GM19395 (cell line): Measurements from ENCODE around the gene IL12A.

Experiments used
- ATAC-seq: cut with Tn5 transposase; IDR thresholded peaks from one replicate; pipeline ENCODE4 v1.9.1; 2021; ENCODE audit warnings: mild to moderate bottlenecking, moderate library complexity; ENCODE audit not compliant: unreplicated experiment

Gene IL12A

DNA sequence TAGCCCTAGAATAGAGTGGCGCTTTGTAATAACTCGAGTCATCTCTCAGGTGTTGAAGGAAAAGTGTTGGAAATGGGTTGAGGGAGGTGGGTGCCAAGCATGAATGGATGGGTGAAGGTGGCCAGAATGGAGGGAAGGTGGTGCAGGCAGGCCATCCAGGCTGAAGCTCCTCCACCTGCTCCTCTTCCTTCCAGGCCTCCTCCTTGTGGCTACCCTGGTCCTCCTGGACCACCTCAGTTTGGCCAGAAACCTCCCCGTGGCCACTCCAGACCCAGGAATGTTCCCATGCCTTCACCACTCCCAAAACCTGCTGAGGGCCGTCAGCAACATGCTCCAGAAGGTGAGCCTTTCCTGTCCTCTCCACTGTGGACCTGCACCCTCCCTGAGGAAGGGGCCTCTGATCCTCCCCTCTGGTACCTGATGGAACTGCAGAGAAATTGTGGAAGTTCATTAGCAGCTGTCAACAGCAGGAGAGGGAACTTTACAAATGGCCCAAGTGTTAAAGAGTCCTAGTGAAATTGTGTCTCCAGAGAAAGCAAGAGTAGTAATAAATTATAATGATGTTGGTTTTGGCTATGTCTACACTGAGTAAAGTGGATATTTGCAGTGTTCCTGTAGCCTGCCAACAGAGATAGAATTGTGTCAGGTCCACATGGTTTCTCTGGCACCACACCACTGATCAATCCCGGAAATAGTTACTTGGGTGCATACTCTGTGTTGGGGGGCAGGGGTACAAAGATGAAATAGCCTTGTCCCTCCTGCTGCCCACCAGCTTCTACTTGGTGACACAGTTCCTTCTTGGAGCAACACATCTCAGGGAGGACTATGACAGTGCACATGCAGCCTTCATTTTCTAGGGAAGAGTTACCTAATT, 1.6 kb downstream of the IL12A start:
- no peak for ATAC-seq

GRCh38 chr3:159991591-159991990, 3.0 kb downstream of the IL12A start:
- ATAC-seq: no peak

GRCh38 chr3:159992589-159992988, 4.0 kb downstream of the IL12A start:
- no peak for ATAC-seq

DNA sequence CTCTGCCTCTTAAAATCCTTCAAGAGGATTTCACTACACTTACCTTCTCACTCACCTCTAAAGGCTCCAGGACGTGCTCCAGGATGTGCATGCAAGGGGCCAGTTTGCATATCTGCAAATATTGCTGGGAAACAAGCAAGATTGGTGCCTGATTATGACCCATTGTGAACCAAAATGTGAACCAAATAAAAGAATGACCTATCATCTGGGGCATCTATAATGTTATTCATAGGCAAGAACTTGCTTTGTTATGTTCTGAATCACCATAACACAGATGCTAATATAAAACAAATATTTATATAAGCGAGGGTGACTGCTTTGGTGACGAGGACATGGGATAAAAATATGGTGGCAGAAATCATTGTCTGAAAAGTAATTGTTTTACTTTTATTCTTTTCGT, 5.5 kb downstream of the IL12A start:
- no peak for ATAC-seq

DNA sequence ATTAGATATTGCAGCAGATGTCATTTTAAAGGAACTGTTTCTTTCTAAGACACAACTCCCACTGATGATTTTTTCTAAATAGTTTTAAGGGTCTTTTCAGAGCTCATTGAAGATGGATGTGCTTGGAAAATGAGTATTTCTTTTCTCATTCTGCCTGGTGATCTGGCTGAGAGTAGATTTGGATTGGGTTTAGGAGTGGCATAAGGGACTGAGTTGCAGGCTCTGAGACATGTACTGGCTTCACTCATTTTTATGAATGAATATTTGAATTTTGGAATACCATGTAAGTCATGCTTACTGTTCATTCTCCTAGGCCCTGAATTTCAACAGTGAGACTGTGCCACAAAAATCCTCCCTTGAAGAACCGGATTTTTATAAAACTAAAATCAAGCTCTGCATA, 6.5 kb downstream of the IL12A start:
- ATAC-seq: no peak

GRCh38 chr3:159996018-159996417, 7.4 kb downstream of the IL12A start:
- no peak for ATAC-seq

DNA sequence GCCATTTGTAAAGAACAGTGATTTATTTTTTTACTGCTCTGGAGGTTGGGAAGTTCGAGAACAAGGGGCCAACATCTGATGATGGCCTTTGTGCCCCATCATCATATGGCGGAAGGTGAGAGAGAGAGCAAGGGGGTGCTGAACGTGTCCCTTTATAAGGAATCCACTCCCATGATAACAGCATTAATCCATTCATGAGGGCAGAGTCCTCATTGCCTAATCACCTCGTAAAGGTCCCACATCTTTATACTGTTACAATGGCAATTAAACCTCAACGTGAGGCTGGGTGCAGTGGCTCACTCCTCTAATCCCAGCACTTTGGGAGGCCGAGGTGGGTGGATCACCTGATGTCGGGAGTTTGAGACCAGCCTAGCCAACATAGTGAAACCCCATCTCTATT, 8.3 kb downstream of the IL12A start:
- ATAC-seq: no peak

DNA sequence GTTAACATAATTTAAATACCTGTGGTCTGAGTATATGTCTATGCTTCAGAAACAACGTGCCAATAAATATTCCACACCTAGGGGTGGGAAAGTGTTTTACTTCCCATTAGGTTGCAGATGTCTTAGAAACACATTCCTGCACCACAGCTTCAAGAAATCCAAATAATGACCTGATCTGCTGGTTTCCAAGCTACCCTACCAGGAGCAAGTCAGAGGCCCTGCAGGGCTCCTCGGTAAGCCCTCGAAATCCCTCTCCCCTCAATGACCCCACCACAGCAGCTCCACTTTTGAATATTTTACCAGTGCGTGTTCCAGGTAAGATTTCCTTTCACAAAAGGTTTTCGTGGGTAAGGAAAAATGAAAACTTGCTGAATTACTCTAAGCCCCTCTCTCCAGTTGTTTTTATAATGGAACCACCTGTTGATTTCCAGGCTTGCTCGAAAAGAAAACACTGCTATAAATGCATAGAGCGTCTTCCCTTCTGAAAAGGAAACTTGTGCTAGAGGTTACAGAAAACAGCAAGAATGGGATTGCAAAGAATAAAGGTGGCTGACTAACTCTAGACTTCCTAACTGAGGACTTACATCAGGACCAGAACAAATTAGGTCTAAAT, 12.6 kb downstream of the IL12A start:
- no peak for ATAC-seq

DNA sequence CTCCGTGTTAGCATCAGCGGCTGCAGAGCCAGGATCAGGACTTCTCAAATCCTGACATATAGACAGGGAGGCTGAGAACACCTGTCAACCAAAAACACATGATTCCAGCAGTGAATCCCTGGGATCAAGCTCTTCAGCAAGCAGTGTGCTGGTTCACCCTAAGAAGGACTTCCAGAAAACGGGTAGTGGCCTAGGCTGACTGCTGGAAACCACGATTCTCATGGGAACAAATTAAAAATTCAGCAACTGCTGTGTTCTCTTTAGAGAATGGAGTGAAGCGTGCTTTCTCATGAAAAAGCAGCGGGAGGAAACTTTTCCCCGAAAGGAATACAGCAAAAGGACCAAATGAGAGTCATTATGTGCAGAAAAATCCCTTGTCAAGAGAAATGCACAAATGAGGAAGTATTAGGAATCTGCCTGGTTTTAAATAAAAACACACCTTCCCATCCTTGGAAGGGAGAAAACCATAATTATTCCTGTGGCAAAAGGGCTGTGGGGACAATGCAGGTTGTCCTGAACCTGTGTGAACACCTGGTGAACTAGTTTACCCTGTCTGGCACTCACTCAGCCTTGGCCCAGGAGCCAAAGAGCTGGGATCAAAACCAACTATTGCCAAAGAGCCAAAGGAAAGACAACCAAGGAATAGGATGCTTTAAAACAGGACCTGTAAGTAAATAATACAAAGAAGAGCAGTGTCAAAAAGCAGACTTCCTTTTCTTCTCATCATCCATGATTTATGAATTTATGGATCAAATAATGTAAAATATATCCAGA, 13.4 kb downstream of the IL12A start:
- no peak for ATAC-seq

DNA sequence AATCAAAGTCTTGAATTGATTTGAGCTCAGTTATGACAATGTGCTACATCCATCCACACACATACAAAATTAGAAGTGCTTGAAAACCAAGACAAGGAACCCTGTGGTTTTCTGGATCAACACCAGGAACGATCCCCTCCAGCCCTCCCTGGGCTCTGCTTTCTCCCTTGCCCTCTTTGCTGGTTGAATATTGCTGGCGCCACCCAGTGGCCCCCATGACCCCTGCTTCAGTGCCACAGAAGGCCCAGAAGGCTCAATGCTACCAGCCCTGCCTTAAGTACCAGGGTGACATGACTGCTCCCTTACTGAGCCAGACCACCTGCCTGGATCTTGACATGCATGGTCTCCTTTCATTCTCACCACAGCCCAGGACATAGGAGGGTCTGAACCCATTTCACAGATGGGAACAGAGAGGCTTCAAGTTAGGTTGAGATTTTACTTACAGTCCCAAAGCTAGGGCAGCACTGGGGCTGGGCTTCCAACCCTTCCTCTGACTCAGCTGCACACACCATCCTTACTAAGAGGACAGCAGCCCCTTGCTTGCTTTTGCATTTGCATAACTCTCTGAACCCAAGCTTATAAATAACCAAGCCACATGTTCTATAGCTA, 15.0 kb downstream of the IL12A start:
- peak; percentile 89 for ATAC-seq

GRCh38 chr3:160005004-160005403, 16.4 kb downstream of the IL12A start:
- no peak for ATAC-seq

DNA sequence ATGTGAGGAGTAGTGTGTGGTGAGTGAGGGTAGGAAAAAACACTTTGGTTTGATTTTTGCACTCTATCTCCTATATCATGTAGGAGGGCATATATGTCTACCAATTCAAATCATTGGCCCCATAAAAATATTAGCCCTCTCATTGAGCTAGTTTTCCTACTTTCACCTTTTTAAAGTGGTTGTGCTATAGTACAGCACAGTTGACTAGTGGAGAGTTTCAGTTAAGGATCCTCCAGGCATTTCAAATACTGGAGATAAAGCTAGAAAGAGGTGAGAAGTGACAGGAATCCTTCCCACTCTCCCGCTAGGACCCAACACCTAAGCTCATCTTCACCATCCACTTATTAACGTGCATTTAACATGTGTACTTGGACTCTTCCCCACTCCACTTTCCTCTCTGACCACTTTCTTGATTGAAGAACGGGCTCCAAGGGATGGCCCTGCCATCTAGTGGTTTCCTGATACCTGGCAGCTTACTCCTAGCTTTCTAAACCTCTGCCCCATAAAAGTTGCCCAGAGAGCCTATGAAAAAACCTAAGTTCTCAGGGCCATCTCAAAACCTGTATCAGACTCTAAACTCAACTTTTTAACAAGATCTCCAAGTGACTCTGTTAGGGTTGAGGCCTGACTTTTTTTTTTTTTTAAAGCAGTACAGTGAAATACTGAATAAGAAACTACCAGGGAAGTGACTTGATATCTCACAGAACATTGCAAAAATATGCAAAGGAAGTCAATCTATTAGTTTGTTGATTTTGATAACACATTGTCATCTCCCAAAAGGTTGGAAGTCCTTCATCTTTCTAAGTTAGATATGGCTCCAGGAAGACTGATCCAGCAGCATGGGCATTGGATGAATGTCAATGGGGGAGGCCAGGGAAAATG, 17.9 kb downstream of the IL12A start:
- ATAC-seq: peak; percentile 37

GRCh38 chr3:160008961-160009360, 20.3 kb downstream of the IL12A start:
- no peak for ATAC-seq

- ATAC-seq: peak; percentile 26
Measured at GRCh38 chr3:160009525-160009924, 20.9 kb downstream of the IL12A start.

DNA sequence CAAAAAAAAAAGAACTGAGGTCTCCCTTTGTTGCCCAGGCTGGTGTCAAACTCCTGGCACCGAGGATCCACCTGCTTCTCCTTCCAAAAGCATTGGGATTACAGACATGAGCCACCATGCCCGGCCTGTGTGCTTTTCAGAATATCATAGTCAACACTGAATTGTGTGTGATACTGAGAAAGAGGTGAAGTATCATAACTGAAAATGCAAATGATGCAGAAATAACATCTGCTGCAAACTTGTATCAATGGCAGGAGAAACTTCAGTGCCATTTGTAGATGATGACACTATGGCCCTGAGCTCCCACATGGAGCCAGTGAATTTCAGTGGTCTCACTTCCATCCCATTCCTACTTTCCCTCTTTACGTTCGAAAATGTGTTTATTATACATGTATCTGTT, 21.9 kb downstream of the IL12A start:
- peak; percentile 66 for ATAC-seq

DNA sequence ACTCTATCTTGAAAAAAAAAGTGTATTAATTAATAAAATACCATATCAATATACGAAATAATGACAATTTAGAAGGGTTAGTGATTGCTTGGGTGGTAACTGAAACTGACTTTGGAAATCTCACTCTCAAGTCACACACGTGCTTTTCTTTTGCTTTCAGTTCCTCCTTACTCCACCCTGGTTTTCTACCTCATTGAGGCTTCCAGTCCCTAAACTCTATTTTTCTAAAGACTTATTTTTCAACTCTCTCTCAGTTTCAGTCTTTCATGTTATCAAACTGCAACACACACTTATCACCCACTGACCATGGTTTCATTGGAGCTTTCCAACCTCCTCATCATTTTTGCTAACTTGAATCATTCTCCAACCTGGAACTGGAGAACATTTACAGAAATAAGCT, 23.5 kb downstream of the IL12A start:
- ATAC-seq: peak; percentile 83

DNA sequence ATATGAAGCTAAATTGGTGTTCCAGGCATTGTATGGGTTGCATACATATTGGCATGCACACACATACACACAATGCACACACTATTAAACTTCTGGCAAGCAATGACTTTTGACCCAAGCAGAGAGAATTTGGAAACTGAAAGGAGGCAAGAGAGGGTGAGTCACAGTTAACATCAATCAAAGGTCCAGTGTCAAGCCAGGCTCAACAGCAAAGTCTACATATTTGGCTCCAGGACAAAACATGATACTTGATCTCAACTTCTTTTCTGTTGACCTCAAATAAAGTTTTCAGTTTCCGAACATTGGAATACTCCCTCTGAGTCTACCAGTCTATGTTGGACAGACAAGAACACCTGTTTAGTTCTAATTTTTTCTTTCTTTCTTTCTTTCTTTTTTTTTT, 28.3 kb downstream of the IL12A start:
- no peak for ATAC-seq

DNA sequence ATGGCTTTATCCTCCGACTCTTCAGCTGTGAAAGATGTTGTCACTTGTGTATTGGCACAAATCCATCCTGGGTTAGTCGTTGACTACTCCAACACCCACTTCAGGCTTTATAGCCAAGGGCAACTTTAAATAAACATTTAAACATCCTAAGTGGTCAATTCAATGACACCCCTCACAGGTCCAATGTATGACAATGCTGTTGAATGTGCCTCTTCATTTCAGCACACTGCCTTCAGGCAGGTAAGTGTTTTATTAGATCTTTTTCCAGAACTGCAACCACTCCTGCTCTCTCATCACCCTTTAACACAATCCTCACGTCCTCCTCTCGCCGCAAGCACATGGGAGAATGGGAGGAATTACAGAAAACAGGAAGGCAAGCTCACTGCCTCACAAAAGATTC, 30.3 kb downstream of the IL12A start:
- no peak for ATAC-seq

DNA sequence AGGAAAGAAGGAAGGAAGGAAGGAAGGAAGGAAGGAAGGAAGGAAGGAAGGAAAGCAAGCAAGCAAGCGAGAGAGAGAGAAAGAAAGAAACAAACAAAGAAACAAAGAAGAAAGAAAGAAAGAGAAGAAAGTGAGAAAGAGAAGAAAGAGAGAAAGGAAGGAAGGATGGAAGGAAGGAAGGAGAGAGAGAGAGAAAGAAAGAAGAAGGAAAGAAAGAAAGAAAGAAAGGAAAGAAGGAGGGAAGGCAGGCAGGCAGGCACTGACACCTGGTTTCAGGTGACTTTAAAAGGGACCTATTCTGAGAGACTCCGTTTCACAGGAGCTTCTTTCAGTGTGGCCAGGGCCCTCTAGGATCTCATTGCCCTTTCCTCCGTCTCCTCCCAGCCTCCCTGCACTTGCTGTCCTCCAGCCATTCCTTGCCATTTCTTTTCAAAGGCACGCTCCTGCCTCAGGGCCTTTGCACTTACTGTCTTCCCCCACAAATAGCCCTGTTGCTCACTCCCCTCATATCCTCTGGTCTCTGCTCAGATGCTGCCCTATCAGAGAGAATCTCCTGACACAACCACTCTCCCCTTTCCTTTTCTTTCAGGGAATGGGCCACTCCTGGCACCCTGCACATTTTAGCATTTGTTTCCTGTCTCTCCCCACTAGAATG, 31.5 kb downstream of the IL12A start:
- ATAC-seq: no peak

DNA sequence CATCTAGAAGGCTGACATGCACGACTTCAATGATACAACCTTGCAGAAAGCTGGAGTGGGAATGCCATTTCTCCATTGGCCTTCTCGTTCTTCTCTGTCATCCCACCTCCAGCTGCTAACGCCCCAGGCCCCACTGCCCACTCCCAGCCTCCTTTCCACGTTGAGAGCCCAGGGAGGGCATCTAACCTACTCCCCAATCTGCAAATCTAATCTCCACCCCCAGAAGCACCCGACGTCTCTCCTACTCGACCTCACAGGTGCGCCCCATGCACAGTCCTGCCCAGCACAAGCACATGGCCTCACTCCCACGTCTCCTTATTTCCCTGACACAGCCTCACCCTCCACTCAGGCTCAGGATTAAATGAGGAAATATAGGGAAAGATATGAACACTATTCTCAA, 33.4 kb downstream of the IL12A start:
- ATAC-seq: no peak
